ENCODE results near the gene UMPS. TPM values are rescaled to one million over a fixed set of nuclear protein-coding genes. Genes with fewer than 3 reads are reported as not detected.

The UMPS gene
- total RNA-seq, 1 experiment from 2014 or later: 118 TPM

DNA sequence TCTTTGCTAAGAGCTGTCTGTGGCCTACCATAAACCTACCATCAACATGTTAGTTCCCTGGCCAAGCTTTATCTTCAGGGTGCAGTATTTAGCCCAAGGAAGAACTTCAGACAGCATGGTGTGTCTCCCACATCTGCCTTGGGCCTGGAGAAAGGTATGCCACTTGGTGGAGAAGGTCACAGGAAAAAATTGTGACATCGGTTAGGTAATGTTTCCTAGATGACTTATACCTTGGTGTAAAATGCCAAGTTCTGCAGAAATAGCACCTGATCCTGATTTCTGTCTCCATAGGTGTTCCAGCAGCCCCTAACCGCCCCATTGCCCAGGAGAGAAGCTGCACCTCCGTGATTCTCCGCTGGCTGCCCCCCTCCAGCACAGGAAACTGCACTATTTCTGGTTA is 33.0 kb upstream of the UMPS start:
- DNase-seq (ENCODE audit: low spot score): no peak
- CTCF ChIA-PET: no interaction called here
- Histone ChIP-seq H3K27me3 (replicated peaks; ENCODE audit: insufficient read depth, low read depth, low read length, poor library complexity) (no peaks in the 10 kb centered on the region), H3K27ac (ENCODE audit: low read depth, low read length, poor library complexity, severe bottlenecking) (no peak overlapping the region), H3K4me3 (ENCODE audit: low read depth, low read length, poor library complexity, severe bottlenecking) (no peak overlapping the region), H3K4me1 (ENCODE audit: insufficient read depth, low read length, poor library complexity, severe bottlenecking) (peaks cover 6% of the 10 kb centered on the region), H3K36me3 (ENCODE audit: insufficient read depth, low read length, poor library complexity, severe bottlenecking) (no peaks in the 10 kb centered on the region), H3K9me3 (ENCODE audit: low read depth, low read length, poor library complexity, severe bottlenecking) (no peaks in the 10 kb centered on the region)
- intact Hi-C loops (cut with micrococcal nuclease; ENCODE audit: unreplicated experiment): no loop called here
- no TSS peak for BruUV-seq (replicated peaks)
- no peak for TF ChIP-seq EZH2 (IDR thresholded peaks at IDR 0.05; ENCODE audit: borderline replicate concordance, low read depth, low read length, poor library complexity, severe bottlenecking)
- TF ChIP-seq, protein P1, sequence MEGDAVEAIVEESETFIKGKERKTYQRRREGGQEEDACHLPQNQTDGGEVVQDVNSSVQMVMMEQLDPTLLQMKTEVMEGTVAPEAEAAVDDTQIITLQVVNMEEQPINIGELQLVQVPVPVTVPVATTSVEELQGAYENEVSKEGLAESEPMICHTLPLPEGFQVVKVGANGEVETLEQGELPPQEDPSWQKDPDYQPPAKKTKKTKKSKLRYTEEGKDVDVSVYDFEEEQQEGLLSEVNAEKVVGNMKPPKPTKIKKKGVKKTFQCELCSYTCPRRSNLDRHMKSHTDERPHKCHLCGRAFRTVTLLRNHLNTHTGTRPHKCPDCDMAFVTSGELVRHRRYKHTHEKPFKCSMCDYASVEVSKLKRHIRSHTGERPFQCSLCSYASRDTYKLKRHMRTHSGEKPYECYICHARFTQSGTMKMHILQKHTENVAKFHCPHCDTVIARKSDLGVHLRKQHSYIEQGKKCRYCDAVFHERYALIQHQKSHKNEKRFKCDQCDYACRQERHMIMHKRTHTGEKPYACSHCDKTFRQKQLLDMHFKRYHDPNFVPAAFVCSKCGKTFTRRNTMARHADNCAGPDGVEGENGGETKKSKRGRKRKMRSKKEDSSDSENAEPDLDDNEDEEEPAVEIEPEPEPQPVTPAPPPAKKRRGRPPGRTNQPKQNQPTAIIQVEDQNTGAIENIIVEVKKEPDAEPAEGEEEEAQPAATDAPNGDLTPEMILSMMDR (conservative IDR thresholded peaks at IDR 0.05; ENCODE audit: low read depth, low read length): no peak
- POLR2A ChIA-PET (ENCODE audit: low non-redundant PET): no interaction called here

DNA sequence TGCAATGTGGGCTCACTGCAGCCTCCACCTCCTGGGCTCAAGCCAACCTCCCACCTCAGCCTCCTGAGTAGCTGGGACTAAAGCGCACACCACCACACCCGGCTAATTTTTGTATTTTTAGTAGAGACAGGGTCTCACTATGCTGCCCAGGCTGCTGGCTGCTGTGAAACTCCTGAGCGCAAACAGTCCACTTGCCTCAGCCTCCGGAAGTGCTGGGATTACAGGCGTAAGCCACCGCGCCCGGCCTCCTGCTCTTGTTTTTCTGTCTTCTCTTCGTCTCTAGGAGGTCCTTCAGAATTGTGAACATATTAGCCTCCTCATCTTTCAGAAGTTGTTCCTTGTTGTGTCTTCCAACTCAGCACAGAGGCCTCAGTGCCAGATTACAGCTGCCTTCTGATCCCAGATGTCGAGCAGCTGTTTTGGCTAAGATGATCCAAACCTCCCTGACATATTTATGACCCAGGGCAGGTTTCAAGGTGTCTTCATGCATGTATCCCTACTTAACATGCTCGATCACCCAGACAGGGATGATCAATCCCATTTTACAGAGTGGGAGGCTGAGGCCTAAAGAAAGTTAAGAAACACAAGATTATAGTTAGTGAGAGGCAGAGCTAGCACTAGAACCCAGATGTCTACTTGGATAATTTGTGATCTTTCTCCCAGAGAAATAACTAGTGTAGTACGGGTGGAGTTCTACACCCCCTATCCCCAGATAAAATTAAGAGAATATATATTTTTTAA is 32.1 kb upstream of the UMPS start:
- Histone ChIP-seq H3K9me3 (ENCODE audit: low read depth, low read length, poor library complexity, severe bottlenecking) (no peaks in the 10 kb centered on the region), H3K36me3 (ENCODE audit: insufficient read depth, low read length, poor library complexity, severe bottlenecking) (no peaks in the 10 kb centered on the region), H3K27me3 (replicated peaks; ENCODE audit: insufficient read depth, low read depth, low read length, poor library complexity) (no peaks in the 10 kb centered on the region), H3K4me1 (ENCODE audit: insufficient read depth, low read length, poor library complexity, severe bottlenecking) (peaks cover 15% of the 10 kb centered on the region), H3K4me3 (ENCODE audit: low read depth, low read length, poor library complexity, severe bottlenecking) (no peak overlapping the region), H3K27ac (ENCODE audit: low read depth, low read length, poor library complexity, severe bottlenecking) (no peak overlapping the region)
- BruUV-seq (replicated peaks): no TSS peak
- no peak for DNase-seq (ENCODE audit: low spot score)
- TF ChIP-seq, protein P1 (conservative IDR thresholded peaks at IDR 0.05; ENCODE audit: low read depth, low read length): no peak
- TF ChIP-seq EZH2 (IDR thresholded peaks at IDR 0.05; ENCODE audit: borderline replicate concordance, low read depth, low read length, poor library complexity, severe bottlenecking): no peak
- POLR2A ChIA-PET (ENCODE audit: low non-redundant PET): no interaction called here
- intact Hi-C loops (cut with micrococcal nuclease; ENCODE audit: unreplicated experiment): no loop called here
- CTCF ChIA-PET: no interaction called here

DNA sequence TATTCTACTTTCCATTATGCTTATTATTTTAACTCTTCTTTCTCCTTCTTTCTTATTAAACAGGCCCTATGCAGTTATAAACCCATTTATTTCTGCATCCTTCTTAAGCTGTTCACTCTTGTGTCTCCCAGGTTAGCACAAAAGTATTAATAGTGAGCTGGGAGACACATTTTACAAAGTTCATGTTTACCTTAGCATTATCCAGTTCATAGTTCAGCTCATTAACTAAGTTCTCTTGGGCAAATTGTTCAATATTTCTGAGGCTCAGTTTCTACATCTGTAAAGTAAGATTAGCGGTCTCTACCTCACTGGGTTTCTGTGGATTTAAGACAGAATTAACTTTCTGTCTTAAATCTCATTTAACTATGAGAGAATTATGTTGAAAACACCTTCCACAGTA is 31.2 kb upstream of the UMPS start:
- intact Hi-C loops (cut with micrococcal nuclease; ENCODE audit: unreplicated experiment): no loop called here
- TF ChIP-seq, protein P1 (conservative IDR thresholded peaks at IDR 0.05; ENCODE audit: low read depth, low read length): no peak
- no peak for TF ChIP-seq EZH2 (IDR thresholded peaks at IDR 0.05; ENCODE audit: borderline replicate concordance, low read depth, low read length, poor library complexity, severe bottlenecking)
- H3K36me3 ChIP-seq (ENCODE audit: insufficient read depth, low read length, poor library complexity, severe bottlenecking): no peaks in the 10 kb centered on the region
- no TSS peak for BruUV-seq (replicated peaks)
- ChIA-PET CTCF (no interaction called here), POLR2A (ENCODE audit: low non-redundant PET) (no interaction called here)
- no peaks in the 10 kb centered on the region for H3K27me3 ChIP-seq (replicated peaks; ENCODE audit: insufficient read depth, low read depth, low read length, poor library complexity)
- H3K4me1 ChIP-seq (ENCODE audit: insufficient read depth, low read length, poor library complexity, severe bottlenecking): peaks cover 19% of the 10 kb centered on the region
- H3K9me3 ChIP-seq (ENCODE audit: low read depth, low read length, poor library complexity, severe bottlenecking): no peaks in the 10 kb centered on the region
- H3K27ac ChIP-seq (ENCODE audit: low read depth, low read length, poor library complexity, severe bottlenecking): peak overlapping the region; percentile 49
- DNase-seq (ENCODE audit: low spot score): no peak
- H3K4me3 ChIP-seq (ENCODE audit: low read depth, low read length, poor library complexity, severe bottlenecking): no peak overlapping the region
